GM10847 (cell line): ENCODE measurements around the gene GREM2.

ENCODE experiments used
- POLR2A ChIP-seq: IDR thresholded peaks from 2 replicates; pipeline ENCODE4 v1.6.1; 2011; ENCODE audit not compliant: insufficient read length; ENCODE audit errors: extremely low read depth

Gene GREM2

GRCh38 chr1:240533154-240533780 is 78.7 kb downstream of the GREM2 start:
- TF ChIP-seq POLR2A = no peak

GRCh38 chr1:240528591-240528990 is 83.4 kb downstream of the GREM2 start:
- no peak for TF ChIP-seq POLR2A

- no peak for TF ChIP-seq POLR2A
Measured at GRCh38 chr1:240527086-240527485, 84.9 kb downstream of the GREM2 start.

DNA sequence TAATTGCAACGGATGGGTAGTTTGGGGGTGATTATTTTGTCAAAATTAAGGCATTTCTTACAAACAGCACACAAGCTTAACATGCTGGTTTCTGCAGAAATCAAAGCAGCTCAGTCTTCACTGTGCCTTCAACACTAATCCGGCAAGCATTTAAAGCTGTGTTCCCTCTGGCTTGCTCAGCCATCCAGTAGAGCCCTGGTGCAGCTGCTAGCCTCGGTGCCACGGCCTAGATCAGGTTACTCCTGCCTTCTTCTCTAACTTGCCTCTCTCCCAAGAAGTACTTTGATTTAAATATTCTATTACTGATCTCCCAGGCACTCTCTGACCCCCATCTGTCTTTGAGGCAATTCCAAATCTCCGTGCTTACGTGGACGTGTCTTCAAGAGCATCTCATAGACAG is 85.6 kb downstream of the GREM2 start:
- no peak for TF ChIP-seq POLR2A

DNA sequence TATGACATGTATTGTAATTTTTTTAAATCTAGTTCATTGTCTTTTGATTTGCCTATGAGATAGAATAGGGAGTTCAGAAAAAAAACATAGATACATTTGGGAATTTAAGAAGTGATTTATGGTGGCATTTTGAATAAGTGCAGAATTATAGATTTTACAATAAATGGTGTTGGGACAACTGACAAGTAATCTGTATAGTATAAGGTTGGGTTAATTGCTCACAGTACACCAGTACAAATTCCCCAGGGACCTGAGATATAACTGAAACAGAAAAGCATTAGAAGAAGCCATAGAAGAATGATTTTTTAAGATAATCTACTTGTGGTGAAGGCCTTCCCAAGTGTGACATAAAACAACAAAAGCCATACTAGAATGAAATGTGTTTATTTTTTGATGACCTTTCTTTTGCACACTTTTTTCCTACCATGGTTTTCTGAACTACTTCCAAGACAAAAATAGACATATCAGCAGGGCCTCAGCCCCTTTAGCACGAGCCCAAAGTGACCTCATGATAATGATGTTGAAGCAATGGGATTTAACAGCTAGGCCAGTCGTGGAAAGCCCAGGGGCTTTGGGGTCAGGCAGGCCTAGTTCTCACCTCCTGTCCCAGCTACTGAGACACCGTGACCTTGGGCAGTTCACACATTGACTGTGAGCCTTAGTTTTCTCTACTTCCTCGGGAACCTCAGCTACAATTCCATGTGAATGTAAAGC is 87.4 kb downstream of the GREM2 start:
- TF ChIP-seq POLR2A = no peak

GRCh38 chr1:240522122-240522822 is 89.7 kb downstream of the GREM2 start:
- TF ChIP-seq POLR2A = no peak

DNA sequence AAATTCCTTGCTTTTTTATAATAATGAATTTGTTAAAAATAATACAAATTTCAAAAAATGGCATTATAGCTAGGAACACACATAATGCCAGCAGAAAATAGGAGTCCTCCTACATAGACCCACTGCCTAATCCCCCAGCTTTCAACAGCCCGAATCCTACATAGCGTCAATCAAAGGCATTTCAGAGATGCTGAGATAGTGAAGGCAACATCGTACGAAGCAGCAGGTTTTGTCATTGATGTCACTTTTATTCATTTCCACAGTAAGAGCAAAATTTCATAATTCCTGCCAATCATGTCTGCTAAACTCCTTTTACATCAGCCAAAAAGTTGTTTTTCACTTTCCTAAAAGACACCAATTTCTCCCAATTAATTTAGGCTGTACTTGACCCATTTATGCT is 94.1 kb downstream of the GREM2 start:
- no peak for TF ChIP-seq POLR2A

DNA sequence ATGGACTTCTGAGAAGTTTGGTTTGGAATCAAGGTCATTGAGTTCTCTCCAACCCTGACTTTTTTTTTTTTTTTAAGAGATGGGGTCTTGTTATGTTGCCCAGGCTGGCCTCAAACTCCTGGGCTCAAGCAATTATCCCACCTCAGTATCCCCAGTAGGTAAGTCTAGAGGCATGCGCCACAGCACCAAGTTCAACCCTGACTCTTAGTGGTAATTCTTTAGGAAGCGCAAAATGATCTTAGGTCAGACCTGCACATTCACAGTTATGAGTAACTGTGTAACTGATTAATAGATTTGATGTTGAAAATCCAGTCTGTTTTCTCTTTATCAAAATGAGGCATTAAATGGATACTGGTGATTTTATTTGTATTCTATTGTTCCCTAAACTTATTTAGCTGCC is 95.9 kb downstream of the GREM2 start:
- TF ChIP-seq POLR2A = no peak

DNA sequence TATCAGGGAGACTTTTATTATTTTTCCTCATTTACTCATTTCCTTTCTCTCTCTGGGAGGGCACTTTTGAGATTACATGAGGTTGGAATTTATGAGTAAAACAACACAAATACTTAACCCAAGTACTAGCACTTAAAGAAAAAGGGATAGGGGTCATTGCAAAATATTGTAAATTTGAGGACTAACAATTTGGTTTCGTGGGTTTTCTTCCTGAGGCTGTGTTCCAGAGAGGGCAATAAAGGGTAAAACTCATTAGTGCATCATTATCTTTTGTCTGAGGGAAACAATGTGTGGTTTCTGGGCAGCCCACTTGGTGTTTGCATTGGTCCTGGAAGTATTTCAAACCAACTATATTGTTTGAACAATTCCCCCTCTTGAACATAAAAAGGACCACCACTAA is 96.5 kb downstream of the GREM2 start:
- no peak for TF ChIP-seq POLR2A

DNA sequence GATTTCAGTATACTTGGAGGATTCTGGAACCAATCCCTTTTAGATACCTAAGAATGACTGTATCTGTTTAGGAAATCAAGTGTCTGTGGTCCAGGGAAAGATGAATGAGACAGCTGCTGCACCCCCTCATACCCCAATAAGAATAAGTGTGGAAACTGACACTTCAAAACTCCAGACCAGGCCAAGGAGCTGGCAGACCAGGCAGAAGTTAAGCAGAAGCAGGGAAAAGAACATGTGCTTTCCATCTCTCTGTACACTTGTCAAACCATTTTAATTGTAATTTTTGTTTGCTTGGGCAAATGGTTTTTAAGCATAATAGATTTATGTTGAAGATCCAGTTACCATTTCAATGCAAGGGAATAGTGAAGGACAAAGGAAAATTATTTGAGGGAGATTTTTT is 100.2 kb downstream of the GREM2 start:
- TF ChIP-seq POLR2A = no peak

DNA sequence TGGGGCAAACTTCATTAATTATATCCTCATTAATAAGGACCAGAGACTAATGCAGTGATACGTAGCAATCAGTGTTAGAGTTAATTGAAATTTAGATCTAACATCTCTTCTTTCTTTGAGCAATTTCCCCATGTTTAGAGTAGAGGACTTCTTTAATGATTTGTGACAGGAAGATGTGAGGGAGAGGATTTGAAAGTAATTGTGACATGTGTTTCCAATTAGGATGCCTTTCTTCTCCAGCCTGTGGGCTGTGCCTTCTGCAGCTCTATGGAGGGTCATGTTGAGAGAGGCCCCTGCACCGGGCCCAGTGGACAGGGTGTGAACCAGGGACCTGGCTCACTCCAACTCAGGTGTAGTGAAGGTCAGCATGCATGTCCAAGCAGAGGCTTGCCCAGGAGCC is 103.0 kb downstream of the GREM2 start:
- TF ChIP-seq POLR2A = no peak

DNA sequence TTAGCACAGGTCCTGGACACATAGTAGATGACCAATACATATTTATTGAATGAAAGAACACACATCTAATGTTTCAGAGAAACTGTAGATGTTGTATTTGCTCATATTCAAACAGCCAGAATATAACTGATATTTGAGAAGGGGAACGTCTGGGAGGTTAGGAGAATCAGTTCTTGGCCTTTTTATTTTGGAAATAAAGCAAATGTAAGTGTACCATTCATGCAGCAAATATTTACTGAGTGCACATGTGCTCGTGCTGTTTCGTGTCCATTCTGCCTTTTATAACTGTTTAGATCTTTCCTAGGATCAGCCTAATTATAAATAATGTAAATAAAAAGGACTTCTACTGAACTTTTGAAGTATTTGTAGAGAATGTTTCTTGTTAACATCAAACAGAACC is 103.8 kb downstream of the GREM2 start:
- no peak for TF ChIP-seq POLR2A

DNA sequence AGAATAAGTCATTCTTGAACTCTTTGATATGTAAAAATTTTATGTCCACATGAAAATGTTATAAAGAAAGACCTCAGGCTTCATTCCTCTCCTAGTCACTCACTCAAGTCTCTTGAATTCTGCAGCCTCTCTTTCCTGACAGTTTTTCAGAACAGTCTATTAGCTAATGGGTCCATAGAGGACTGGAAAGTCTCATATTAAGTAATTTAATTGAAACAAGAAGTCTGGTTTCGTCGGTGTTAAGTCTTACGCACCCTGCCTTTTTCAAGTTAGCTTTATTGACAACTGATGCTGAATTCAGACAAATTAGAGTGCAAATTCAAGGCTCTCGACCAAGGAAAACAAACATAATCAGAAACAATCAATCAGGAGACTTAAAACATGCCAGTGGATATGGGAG is 105.8 kb downstream of the GREM2 start:
- no peak for TF ChIP-seq POLR2A

GRCh38 chr1:240503558-240503957 is 108.4 kb downstream of the GREM2 start:
- TF ChIP-seq POLR2A = no peak

DNA sequence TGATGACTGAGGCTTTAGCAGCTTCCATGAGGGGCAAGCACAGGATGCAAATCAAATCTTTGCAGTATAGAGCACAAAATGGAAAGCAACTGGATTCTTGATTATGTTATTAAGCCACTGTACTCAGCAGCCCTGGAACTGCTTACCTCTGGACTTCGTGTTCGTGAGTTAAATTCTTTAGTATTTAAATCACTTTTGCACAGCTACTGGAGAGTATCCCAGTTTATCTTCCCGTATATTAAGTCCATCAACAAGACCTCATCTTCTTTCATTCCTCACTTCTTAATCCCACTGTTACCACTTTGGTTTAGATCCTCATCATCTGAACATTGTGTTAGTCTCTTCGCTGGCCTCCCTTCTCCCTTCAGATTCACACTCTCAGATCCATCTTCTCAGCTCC is 108.9 kb downstream of the GREM2 start:
- no peak for TF ChIP-seq POLR2A

DNA sequence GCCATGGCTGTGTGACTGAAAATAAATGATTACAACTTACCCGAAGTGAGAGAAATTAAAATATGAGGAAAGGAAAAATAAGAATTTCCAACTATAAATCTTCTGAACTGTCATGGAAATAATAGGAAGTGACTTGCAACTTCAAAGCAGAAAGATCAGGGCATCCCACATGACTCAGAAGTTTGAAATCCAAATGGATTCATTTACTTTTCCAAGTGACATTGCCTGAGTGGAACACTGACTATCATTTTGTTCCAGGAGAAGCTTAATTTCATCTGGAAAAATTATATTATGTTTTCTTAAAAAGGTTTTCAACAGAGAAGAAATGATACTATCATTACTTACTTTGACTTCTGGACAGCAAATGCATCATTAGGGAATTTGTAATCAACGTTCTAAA is 110.8 kb downstream of the GREM2 start:
- no peak for TF ChIP-seq POLR2A
